ENCODE results near the gene CAPN15.

DNA sequence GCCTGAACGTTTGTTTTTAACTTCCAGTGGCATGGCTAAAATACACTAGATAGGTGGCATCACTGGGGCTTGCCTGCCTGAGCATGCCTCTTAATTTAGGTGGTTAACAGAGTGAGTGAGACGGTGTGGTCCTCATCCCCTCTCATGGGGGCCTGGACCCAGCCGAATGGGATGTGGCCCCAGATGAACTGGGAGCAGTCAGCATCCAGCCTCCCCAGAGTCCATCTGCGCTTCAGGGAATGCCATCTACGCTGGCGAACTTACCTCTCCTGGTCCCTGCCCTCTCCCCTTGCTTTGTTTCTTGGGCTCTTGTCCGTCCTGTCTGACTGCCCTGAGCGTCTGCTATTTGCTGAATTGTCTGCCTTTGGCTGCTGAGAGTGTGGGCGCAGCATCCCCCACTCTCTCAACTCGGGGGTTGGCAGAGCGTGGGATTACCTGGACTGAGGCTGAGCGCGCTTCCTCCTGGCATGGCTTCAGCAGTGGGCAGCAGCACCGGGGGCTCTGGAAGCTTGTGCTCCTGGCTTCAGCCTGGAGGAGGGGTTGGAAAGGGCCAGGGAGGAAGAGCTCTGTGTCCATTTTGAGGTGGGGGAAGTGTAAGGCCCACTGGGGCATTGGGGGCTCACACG lies 64.5 kb downstream of the CAPN15 start:
- TF ChIP-seq, protein P1, sequence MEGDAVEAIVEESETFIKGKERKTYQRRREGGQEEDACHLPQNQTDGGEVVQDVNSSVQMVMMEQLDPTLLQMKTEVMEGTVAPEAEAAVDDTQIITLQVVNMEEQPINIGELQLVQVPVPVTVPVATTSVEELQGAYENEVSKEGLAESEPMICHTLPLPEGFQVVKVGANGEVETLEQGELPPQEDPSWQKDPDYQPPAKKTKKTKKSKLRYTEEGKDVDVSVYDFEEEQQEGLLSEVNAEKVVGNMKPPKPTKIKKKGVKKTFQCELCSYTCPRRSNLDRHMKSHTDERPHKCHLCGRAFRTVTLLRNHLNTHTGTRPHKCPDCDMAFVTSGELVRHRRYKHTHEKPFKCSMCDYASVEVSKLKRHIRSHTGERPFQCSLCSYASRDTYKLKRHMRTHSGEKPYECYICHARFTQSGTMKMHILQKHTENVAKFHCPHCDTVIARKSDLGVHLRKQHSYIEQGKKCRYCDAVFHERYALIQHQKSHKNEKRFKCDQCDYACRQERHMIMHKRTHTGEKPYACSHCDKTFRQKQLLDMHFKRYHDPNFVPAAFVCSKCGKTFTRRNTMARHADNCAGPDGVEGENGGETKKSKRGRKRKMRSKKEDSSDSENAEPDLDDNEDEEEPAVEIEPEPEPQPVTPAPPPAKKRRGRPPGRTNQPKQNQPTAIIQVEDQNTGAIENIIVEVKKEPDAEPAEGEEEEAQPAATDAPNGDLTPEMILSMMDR (conservative IDR thresholded peaks at IDR 0.05; ENCODE audit: low read length) = no peak
- no peak for TF ChIP-seq EZH2phosphoT487 (IDR thresholded peaks at IDR 0.05; ENCODE audit: borderline replicate concordance, low read depth, low read length)
